Calu3 (cell line): ENCODE measurements around the gene KDM4B. TPM values are rescaled to one million over a fixed set of nuclear protein-coding genes. Genes with fewer than 3 reads are reported as not detected.

Experiments
- BruUV-seq: library from RNA; stranded (reverse); fragments of 400-500 nt; replicated peaks from 2 replicates; lab custom pipeline; 2021; lab: Mats Ljungman, UMichigan
- CTCF ChIA-PET: fragments of 300-600 bp; sonication (Branson Sonifier 250); formaldehyde crosslinking; loops from one replicate; lab custom pipeline; 2022; ENCODE audit warnings: antibody characterized with exemption; lab: Charles Lee
- DNase-seq: peaks from one replicate; pipeline ENCODE4 v3.0.0; 2022
- H3K27ac Mint-ChIP-seq: one replicate; pipeline ENCODE4 v1.8.0; 2022; ENCODE audit warnings: mixed read lengths; ENCODE audit not compliant: unreplicated experiment
- H3K27me3 Mint-ChIP-seq: one replicate; pipeline ENCODE4 v1.8.0; 2022; ENCODE audit warnings: mixed read lengths; ENCODE audit not compliant: unreplicated experiment
- H3K36me3 Mint-ChIP-seq: one replicate; pipeline ENCODE4 v1.8.0; 2022; ENCODE audit warnings: mild to moderate bottlenecking, moderate library complexity, mixed read lengths; ENCODE audit not compliant: insufficient read depth, unreplicated experiment
- H3K4me1 Mint-ChIP-seq: one replicate; pipeline ENCODE4 v1.8.0; 2022; ENCODE audit warnings: mild to moderate bottlenecking, low read depth, mixed read lengths; ENCODE audit not compliant: unreplicated experiment
- H3K4me3 Mint-ChIP-seq: one replicate; pipeline ENCODE4 v1.8.0; 2022; ENCODE audit warnings: mild to moderate bottlenecking, low read depth, moderate library complexity, mixed read lengths; ENCODE audit not compliant: unreplicated experiment
- H3K9me3 Mint-ChIP-seq: one replicate; pipeline ENCODE4 v1.8.0; 2022; ENCODE audit warnings: low read depth, mixed read lengths; ENCODE audit not compliant: unreplicated experiment
- intact Hi-C: fragments of 100-400 bp; cut with micrococcal nuclease; formaldehyde crosslinking; loops from one replicate; pipeline ENCODE4 v1.10.0; 2022; ENCODE audit not compliant: unreplicated experiment
- total RNA-seq: library from RNA; stranded (reverse); gene quantifications from 2 replicates; pipeline ENCODE4 v1.2.3, GENCODE V29; 2022
- TF ChIP-seq, protein P1 (sequence below): fragments of 200-600 bp; IDR thresholded peaks from one replicate; pipeline ENCODE4 v1.8.0; 2022; ENCODE audit warnings: antibody characterized with exemption; ENCODE audit not compliant: unreplicated experiment

Gene KDM4B
- total RNA-seq, 1 experiment from 2014 or later = 13.9 TPM

GRCh38 chr19:5021046-5021445 is 52.1 kb downstream of the KDM4B start:
- Mint-ChIP-seq H3K27me3 (no peaks in the 10 kb centered on the region), H3K27ac (no peak overlapping the region), H3K36me3 (no peaks in the 10 kb centered on the region), H3K4me1 (no peaks in the 10 kb centered on the region), H3K4me3 (no peak overlapping the region), H3K9me3 (no peaks in the 10 kb centered on the region)
- CTCF ChIA-PET = no interaction called here
- intact Hi-C loops = no loop called here
- no peak for DNase-seq
- TF ChIP-seq, protein P1, sequence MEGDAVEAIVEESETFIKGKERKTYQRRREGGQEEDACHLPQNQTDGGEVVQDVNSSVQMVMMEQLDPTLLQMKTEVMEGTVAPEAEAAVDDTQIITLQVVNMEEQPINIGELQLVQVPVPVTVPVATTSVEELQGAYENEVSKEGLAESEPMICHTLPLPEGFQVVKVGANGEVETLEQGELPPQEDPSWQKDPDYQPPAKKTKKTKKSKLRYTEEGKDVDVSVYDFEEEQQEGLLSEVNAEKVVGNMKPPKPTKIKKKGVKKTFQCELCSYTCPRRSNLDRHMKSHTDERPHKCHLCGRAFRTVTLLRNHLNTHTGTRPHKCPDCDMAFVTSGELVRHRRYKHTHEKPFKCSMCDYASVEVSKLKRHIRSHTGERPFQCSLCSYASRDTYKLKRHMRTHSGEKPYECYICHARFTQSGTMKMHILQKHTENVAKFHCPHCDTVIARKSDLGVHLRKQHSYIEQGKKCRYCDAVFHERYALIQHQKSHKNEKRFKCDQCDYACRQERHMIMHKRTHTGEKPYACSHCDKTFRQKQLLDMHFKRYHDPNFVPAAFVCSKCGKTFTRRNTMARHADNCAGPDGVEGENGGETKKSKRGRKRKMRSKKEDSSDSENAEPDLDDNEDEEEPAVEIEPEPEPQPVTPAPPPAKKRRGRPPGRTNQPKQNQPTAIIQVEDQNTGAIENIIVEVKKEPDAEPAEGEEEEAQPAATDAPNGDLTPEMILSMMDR = no peak
- no TSS peak for BruUV-seq

GRCh38 chr19:5022066-5022860 is 53.4 kb downstream of the KDM4B start:
- Mint-ChIP-seq H3K9me3 (no peaks in the 10 kb centered on the region), H3K36me3 (no peaks in the 10 kb centered on the region), H3K4me3 (no peak overlapping the region), H3K27me3 (no peaks in the 10 kb centered on the region), H3K4me1 (no peaks in the 10 kb centered on the region), H3K27ac (no peak overlapping the region)
- intact Hi-C loops = no loop called here
- CTCF ChIA-PET = no interaction called here
- DNase-seq = no peak
- BruUV-seq = no TSS peak
- TF ChIP-seq, protein P1 = no peak

DNA sequence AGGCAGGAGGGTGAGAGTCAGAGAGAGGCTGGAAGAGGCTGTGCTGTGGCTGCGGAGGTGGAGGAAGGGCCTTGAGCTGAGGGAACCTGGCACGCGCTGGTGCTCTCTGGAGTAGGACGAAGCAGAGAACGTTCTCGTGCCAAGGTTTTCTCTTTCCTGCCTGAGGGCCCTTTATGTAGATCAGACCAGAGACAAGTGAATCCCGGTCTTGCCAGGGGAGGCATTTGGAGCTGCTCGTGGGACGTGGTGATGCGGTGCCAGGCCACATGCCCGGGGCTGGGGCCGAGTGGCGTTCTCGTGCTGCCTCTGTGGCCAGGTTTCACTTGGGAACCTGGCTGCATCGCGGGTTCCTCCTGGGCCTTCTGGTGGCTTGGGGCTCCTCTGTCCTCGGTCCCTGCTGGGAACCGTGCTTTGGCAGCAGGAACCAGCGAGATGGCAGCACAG is 54.2 kb downstream of the KDM4B start:
- DNase-seq = no peak
- TF ChIP-seq, protein P1 = no peak
- CTCF ChIA-PET = no interaction called here
- Mint-ChIP-seq H3K4me1 (no peaks in the 10 kb centered on the region), H3K36me3 (no peaks in the 10 kb centered on the region), H3K9me3 (no peaks in the 10 kb centered on the region), H3K27me3 (no peaks in the 10 kb centered on the region), H3K27ac (no peak overlapping the region), H3K4me3 (no peak overlapping the region)
- intact Hi-C loops = no loop called here
- BruUV-seq = no TSS peak

DNA sequence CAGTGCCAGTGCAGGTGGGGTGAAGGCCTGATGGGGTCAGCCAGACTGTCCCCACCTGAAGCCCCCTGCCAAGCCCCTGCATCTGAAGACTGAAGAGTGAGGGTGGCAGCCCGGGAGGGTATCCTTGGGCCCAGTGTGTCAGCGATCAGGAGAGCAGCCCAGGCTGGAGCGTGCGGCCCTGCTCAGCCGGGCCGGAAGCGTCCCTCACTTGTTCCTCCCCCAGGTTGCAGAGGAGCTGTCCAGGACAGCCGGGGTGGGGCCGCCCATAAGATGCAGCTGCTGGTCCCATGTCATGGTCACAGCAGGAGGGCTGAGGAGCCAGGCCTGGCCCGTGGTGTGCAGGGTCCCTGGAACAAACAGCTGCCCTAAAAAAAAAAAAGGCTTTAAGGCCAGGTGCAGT is 55.4 kb downstream of the KDM4B start:
- TF ChIP-seq, protein P1 = no peak
- no peaks in the 10 kb centered on the region for H3K27me3 Mint-ChIP-seq
- intact Hi-C loops = no loop called here
- H3K36me3 Mint-ChIP-seq = no peaks in the 10 kb centered on the region
- no TSS peak for BruUV-seq
- no peaks in the 10 kb centered on the region for H3K4me1 Mint-ChIP-seq
- CTCF ChIA-PET = no interaction called here
- H3K27ac Mint-ChIP-seq = no peak overlapping the region
- no peaks in the 10 kb centered on the region for H3K9me3 Mint-ChIP-seq
- no peak for DNase-seq
- no peak overlapping the region for H3K4me3 Mint-ChIP-seq
